GM21786 (cell line): Measurements from ENCODE around the gene C1orf74.

Source experiments
- ATAC-seq: cut with Tn5 transposase; IDR thresholded peaks from one replicate; pipeline ENCODE4 v1.9.1; 2021; ENCODE audit not compliant: unreplicated experiment

C1orf74 gene

GRCh38 chr1:209784265-209785169, at the start of gene C1orf74:
Gene C1orf74 (minus strand): TSS chr1:209784559. CDS start chr1:209783634, 925 bp downstream.
- ATAC-seq = peak; percentile 99

- ATAC-seq = no peak
Measured at GRCh38 chr1:209831615-209832014, 47.3 kb upstream of the C1orf74 start.

- no peak for ATAC-seq
Measured at GRCh38 chr1:209830722-209831121, 46.4 kb upstream of the C1orf74 start.

- ATAC-seq = no peak
Measured at GRCh38 chr1:209829716-209830115, 45.4 kb upstream of the C1orf74 start.

- peak; percentile 82 for ATAC-seq
Measured at GRCh38 chr1:209827384-209828262, 43.3 kb upstream of the C1orf74 start, which contains the start of gene UTP25. Gene UTP25 (plus strand): TSS chr1:209827972. CDS start chr1:209828064, 92 bp downstream.

- ATAC-seq = no peak
Measured at GRCh38 chr1:209825591-209826434, 41.5 kb upstream of the C1orf74 start.

GRCh38 chr1:209823143-209824041, 39.0 kb upstream of the C1orf74 start:
- no peak for ATAC-seq

- no peak for ATAC-seq
Measured at GRCh38 chr1:209822706-209823105, 38.3 kb upstream of the C1orf74 start.

GRCh38 chr1:209820986-209821385, 36.6 kb upstream of the C1orf74 start:
- ATAC-seq = no peak

- ATAC-seq = no peak
Measured at GRCh38 chr1:209819058-209819457, 34.7 kb upstream of the C1orf74 start.

GRCh38 chr1:209817691-209818090, 33.3 kb upstream of the C1orf74 start:
- ATAC-seq = no peak

GRCh38 chr1:209816923-209817322, 32.6 kb upstream of the C1orf74 start:
- ATAC-seq = no peak

- ATAC-seq = no peak
Measured at GRCh38 chr1:209815931-209816341, 31.6 kb upstream of the C1orf74 start.

- no peak for ATAC-seq
Measured at GRCh38 chr1:209815490-209815889, 31.1 kb upstream of the C1orf74 start.

GRCh38 chr1:209813902-209814301, 29.5 kb upstream of the C1orf74 start:
- no peak for ATAC-seq

GRCh38 chr1:209810783-209811182, 26.4 kb upstream of the C1orf74 start:
- ATAC-seq = no peak

GRCh38 chr1:209809611-209810010, 25.3 kb upstream of the C1orf74 start:
- ATAC-seq = no peak

GRCh38 chr1:209808059-209808581, 23.8 kb upstream of the C1orf74 start:
- no peak for ATAC-seq

- no peak for ATAC-seq
Measured at GRCh38 chr1:209807509-209807908, 23.1 kb upstream of the C1orf74 start.
